Right lobe of liver (tissue), 4 donors: ENCODE data around the gene PTN.

Experiments
- POLR2A ChIP-seq: fragments of 450-650 bp; IDR thresholded peaks from one replicate; pipeline ENCODE4 v1.6.1; 2017; ENCODE audit warnings: antibody characterized with exemption, mild to moderate bottlenecking
- TF ChIP-seq, protein P1 (sequence below), 4 donors: fragments of 200-600 bp in 3 of 4; fragments of 450-650 bp in 1 of 4; IDR thresholded peaks; one replicate each; pipeline versions ENCODE4 v1.5.1 to v1.8.0; 2016 to 2022; ENCODE audit warnings: antibody characterized with exemption in 4 of 4, mild to moderate bottlenecking in 2 of 4
- donor health status: DM: no; HTN: no; CAD: no.
- donor health status: DM: no; HTN: no; CAD: no.
- donor health status: DM: no; HTN: yes; CAD: no.

DNA sequence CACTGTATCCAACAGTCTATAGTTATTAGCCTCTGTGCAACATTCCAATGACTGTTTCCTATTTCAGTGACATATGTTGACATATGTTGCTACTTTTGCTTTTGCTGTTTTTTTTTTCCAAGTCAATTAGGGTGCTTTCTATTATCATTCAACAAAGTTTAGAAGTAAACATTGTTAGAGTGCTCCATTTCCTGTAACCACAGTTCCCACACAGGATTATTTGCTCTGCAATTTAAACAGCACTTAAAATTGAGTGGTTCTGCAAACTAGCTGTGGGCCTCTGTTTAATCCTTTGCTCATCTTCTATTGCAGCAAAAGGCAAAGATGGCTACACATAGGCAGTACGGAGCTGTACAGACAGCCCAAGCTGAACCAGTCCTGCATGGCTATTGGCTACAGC lies 46.5 kb upstream of the PTN start:
- TF ChIP-seq, protein P1, sequence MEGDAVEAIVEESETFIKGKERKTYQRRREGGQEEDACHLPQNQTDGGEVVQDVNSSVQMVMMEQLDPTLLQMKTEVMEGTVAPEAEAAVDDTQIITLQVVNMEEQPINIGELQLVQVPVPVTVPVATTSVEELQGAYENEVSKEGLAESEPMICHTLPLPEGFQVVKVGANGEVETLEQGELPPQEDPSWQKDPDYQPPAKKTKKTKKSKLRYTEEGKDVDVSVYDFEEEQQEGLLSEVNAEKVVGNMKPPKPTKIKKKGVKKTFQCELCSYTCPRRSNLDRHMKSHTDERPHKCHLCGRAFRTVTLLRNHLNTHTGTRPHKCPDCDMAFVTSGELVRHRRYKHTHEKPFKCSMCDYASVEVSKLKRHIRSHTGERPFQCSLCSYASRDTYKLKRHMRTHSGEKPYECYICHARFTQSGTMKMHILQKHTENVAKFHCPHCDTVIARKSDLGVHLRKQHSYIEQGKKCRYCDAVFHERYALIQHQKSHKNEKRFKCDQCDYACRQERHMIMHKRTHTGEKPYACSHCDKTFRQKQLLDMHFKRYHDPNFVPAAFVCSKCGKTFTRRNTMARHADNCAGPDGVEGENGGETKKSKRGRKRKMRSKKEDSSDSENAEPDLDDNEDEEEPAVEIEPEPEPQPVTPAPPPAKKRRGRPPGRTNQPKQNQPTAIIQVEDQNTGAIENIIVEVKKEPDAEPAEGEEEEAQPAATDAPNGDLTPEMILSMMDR (IDR thresholded peaks at IDR 0.05) = no peak
- no peak for TF ChIP-seq POLR2A
